SK-N-MC (cell line): ENCODE data around the gene LONP2.

ENCODE experiments used
- EZH2 ChIP-seq: fragments of 200-600 bp; sonication (generic); IDR thresholded peaks from one replicate; pipeline ENCODE4 v1.6.1; 2017; ENCODE audit warnings: antibody characterized with exemption
- FOXP2 ChIP-seq: optimal IDR thresholded peaks from 2 replicates; pipeline ENCODE3; 2011; ENCODE audit warnings: mild to moderate bottlenecking, moderate library complexity; ENCODE audit not compliant: insufficient read depth; ENCODE audit errors: extremely low read length, control extremely low read depth
- POLR2AphosphoS5 ChIP-seq: IDR thresholded peaks from 2 replicates; pipeline ENCODE4 v1.6.1; 2012; ENCODE audit warnings: mild to moderate bottlenecking, low read depth, low read length, borderline replicate concordance

- no peak for TF ChIP-seq POLR2AphosphoS5
- TF ChIP-seq EZH2 = no peak
- no peak for TF ChIP-seq FOXP2
These were observed 96.0 kb downstream of the LONP2 start for GRCh38 chr16:48340054-48340453.
